Measurements from ENCODE around the gene PPM1B. TPM values are rescaled to one million over a fixed set of nuclear protein-coding genes. Genes with fewer than 3 reads are reported as not detected.
"Not testable (repeated sequence)": the region's sequence is repeated elsewhere in the genome, so short reads cannot be mapped to it uniquely, and the experiment has no call there.

The PPM1B gene
- 10 to 100 TPM; 16.9 to 17.6 TPM for polyA plus RNA-seq

DNA sequence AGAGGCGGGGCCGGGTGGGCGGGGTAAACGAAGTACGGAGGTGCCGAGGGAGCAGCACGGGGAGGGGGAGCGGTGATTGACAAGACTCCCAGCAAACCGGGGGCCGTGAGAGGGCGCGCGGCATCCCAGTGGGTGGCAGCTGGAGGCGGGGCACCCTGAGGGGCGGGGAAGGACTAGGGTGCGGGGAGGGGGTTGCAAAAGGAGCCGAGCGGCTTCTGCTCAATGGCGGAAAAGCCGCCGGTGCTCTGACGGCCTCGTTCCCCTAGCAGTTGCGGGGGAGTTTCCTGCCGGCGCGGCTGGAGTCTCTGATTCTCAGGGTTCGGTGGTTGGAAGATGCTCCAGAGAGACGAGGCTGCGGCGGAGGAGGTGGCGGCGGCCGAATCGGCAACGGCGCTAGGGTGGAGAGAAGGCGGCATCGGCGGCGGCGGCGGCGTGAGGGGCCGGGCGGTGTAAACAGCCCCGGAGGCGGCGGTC is at the start of gene PPM1B:
Gene PPM1B (plus strand): TSS at position 195 of the 474 bp plus-strand sequence. CDS start 32,325 bp downstream, outside the sequence.
- H3K27me3 ChIP-seq (ENCODE audit: control insufficient read depth in 1 of 2, insufficient read depth in 2 of 2, low read length in 2 of 2) = no peaks in the 10 kb centered on the region
- H3K9me3 ChIP-seq (ENCODE audit: control insufficient read depth in 2 of 2, insufficient read depth in 1 of 2, low read depth in 1 of 2, low read length in 1 of 2) = no peaks in the 10 kb centered on the region
- H3K27ac ChIP-seq (ENCODE audit: low read depth in 2 of 2, low read length in 1 of 2) = peak within 1 kb of the TSS; percentile 93 to 100
- no peaks in the 10 kb centered on the region for H3K36me3 ChIP-seq (ENCODE audit: control insufficient read depth in 2 of 2, insufficient read depth in 2 of 2, low read length in 1 of 2)
- peak within 1 kb of the TSS; percentile 89 to 94 for H3K4me3 ChIP-seq (ENCODE audit: low read depth in 1 of 2, low read length in 2 of 2)
- peaks cover 0 to 6% of the 10 kb centered on the region in 2 donors for H3K4me1 ChIP-seq (ENCODE audit: control insufficient read depth in 2 of 2, insufficient read depth in 2 of 2, low read length in 1 of 2)
- 0 to 1% methylated on average over 45 to 49 of the region's 49 CpGs for WGBS, 2 donors

GRCh38 chr2:44119878-44120277 is 48.8 kb upstream of the PPM1B start:
- H3K4me3 ChIP-seq (ENCODE audit: low read depth in 1 of 2, low read length in 2 of 2) = no peak overlapping the region
- no peaks in the 10 kb centered on the region for H3K9me3 ChIP-seq (ENCODE audit: control insufficient read depth in 2 of 2, insufficient read depth in 1 of 2, low read depth in 1 of 2, low read length in 1 of 2)
- H3K27me3 ChIP-seq (ENCODE audit: control insufficient read depth in 1 of 2, insufficient read depth in 2 of 2, low read length in 2 of 2) = no peaks in the 10 kb centered on the region
- H3K36me3 ChIP-seq (ENCODE audit: control insufficient read depth in 2 of 2, insufficient read depth in 2 of 2, low read length in 1 of 2) = no peaks in the 10 kb centered on the region
- H3K4me1 ChIP-seq (ENCODE audit: control insufficient read depth in 2 of 2, insufficient read depth in 2 of 2, low read length in 1 of 2) = no peaks in the 10 kb centered on the region
- no peak overlapping the region for H3K27ac ChIP-seq (ENCODE audit: low read depth in 2 of 2, low read length in 1 of 2)

DNA sequence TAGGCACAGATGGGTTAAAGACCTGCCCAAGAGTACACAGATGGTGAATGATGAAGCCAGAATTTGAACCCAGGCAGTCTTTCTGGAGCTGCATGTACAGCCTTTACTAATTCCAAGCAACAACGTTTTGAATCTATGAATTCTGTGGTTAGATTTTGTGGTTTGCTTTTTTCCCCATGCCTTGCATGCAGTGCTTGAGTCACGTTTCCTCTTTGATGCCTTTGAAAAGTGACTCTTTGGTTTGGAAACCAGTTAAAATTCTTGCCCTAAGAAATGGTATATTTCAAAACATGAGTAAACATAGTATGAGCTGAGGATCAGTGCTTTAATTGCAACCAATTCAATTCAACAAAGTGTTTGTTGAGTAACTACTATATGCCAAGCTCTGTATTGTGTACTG is 48.2 kb upstream of the PPM1B start:
- WGBS, 2 donors = 35 to 50% methylated on average over 2 of the region's 2 CpGs
- no peaks in the 10 kb centered on the region for H3K36me3 ChIP-seq (ENCODE audit: control insufficient read depth in 2 of 2, insufficient read depth in 2 of 2, low read length in 1 of 2)

GRCh38 chr2:44121899-44122298 is 46.8 kb upstream of the PPM1B start:
- Histone ChIP-seq H3K36me3 (ENCODE audit: control insufficient read depth in 2 of 2, insufficient read depth in 2 of 2, low read length in 1 of 2) (no peaks in the 10 kb centered on the region), H3K27ac (ENCODE audit: low read depth in 2 of 2, low read length in 1 of 2) (no peak overlapping the region), H3K4me1 (ENCODE audit: control insufficient read depth in 2 of 2, insufficient read depth in 2 of 2, low read length in 1 of 2) (no peaks in the 10 kb centered on the region), H3K9me3 (ENCODE audit: control insufficient read depth in 2 of 2, insufficient read depth in 1 of 2, low read depth in 1 of 2, low read length in 1 of 2) (no peaks in the 10 kb centered on the region), H3K4me3 (ENCODE audit: low read depth in 1 of 2, low read length in 2 of 2) (no peak overlapping the region), H3K27me3 (ENCODE audit: control insufficient read depth in 1 of 2, insufficient read depth in 2 of 2, low read length in 2 of 2) (no peaks in the 10 kb centered on the region)
- 87 to 88% methylated on average over 3 of the region's 3 CpGs for WGBS, 2 donors

More for the DNA sequence above, 48.2 kb upstream of the PPM1B start:
- Histone ChIP-seq H3K4me1 (ENCODE audit: control insufficient read depth in 2 of 2, insufficient read depth in 2 of 2, low read length in 1 of 2) (no peaks in the 10 kb centered on the region), H3K4me3 (ENCODE audit: low read depth in 1 of 2, low read length in 2 of 2) (no peak overlapping the region), H3K9me3 (ENCODE audit: control insufficient read depth in 2 of 2, insufficient read depth in 1 of 2, low read depth in 1 of 2, low read length in 1 of 2) (no peaks in the 10 kb centered on the region), H3K27me3 (ENCODE audit: control insufficient read depth in 1 of 2, insufficient read depth in 2 of 2, low read length in 2 of 2) (no peaks in the 10 kb centered on the region), H3K27ac (ENCODE audit: low read depth in 2 of 2, low read length in 1 of 2) (no peak overlapping the region)

DNA sequence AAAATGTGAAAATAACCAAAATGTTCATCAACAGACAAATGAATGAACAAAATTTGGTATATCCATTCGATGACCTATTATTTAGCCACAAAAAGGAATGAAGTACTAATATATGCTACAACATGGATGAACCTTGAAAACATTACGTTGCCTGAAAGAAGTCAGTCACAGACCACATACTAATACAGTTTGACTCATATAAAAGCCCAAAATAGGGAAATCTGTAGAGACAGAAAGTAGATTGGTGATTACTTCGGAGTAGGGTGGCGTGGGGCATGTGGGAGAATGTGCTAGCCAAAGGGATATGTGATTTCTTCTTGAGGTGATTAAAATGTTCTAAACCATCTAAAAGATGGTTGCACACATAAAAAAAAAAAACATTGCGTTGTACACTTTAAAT is 44.2 kb upstream of the PPM1B start:
- Histone ChIP-seq H3K36me3 (ENCODE audit: control insufficient read depth in 2 of 2, insufficient read depth in 2 of 2, low read length in 1 of 2) (no peaks in the 10 kb centered on the region), H3K9me3 (ENCODE audit: control insufficient read depth in 2 of 2, insufficient read depth in 1 of 2, low read depth in 1 of 2, low read length in 1 of 2) (no peaks in the 10 kb centered on the region), H3K27ac (ENCODE audit: low read depth in 2 of 2, low read length in 1 of 2) (no peak overlapping the region), H3K4me3 (ENCODE audit: low read depth in 1 of 2, low read length in 2 of 2) (no peak overlapping the region), H3K27me3 (ENCODE audit: control insufficient read depth in 1 of 2, insufficient read depth in 2 of 2, low read length in 2 of 2) (no peaks in the 10 kb centered on the region), H3K4me1 (ENCODE audit: control insufficient read depth in 2 of 2, insufficient read depth in 2 of 2, low read length in 1 of 2) (no peaks in the 10 kb centered on the region)
- whole genome bisulfite sequencing, 2 donors = 82 to 91% methylated on average over 5 of the region's 5 CpGs

DNA sequence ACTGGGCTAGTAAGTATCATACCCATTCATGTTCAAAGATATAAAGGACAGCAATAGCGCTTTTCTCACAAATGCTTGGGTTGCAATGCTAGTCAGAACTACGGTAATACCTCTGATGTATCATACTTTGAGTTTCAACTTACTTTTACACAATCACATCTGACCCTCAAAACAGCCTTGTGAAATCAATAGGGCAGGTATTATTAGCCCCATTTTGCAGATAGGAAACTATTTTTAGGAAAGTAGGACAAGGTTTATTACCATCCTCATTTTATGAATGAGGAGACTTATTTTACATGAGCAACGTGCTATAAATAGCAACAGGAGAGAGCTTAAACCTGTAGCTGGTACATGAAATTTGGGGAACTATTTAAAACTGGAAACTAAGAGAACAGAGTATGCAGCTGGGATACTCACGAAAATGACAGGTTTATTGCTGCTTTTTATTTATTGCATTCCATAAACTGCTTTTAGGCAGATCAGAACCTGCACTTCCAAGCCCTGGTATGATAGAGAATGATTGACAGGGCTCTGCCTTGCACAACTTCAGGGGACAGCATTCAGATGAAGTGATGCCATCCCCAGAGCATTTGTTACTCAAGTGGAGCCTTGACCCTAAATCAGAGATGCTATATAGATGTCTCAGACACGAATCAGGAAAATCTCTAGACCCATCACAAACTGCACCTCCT is 42.4 kb upstream of the PPM1B start:
- 55 to 60% methylated on average over 5 of the region's 5 CpGs for WGBS, 2 donors
- H3K27ac ChIP-seq (ENCODE audit: low read depth in 2 of 2, low read length in 1 of 2) = no peak overlapping the region

DNA sequence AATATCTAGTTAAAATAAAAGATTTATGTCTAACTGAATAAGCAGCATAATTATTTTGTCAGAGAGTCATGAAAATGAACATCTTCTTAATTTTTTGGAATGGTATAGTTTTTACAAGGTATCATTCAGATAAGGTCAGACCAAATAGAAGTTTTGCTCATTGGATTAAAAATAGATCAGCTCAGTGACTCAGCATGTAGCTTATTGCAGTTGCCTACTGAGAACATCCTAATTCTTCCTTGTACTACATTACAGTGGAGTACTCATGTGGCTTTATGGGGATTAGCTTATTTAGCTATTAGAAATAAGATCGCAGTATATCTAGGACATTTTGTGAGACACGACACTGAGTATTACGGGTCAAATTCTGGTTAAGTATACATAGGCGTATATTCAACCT is 38.2 kb upstream of the PPM1B start:
- Histone ChIP-seq H3K27me3 (ENCODE audit: control insufficient read depth in 1 of 2, insufficient read depth in 2 of 2, low read length in 2 of 2) (no peaks in the 10 kb centered on the region), H3K4me1 (ENCODE audit: control insufficient read depth in 2 of 2, insufficient read depth in 2 of 2, low read length in 1 of 2) (no peaks in the 10 kb centered on the region), H3K27ac (ENCODE audit: low read depth in 2 of 2, low read length in 1 of 2) (no peak overlapping the region), H3K4me3 (ENCODE audit: low read depth in 1 of 2, low read length in 2 of 2) (no peak overlapping the region), H3K9me3 (ENCODE audit: control insufficient read depth in 2 of 2, insufficient read depth in 1 of 2, low read depth in 1 of 2, low read length in 1 of 2) (peaks cover 0 to 3% of the 10 kb centered on the region in 2 donors), H3K36me3 (ENCODE audit: control insufficient read depth in 2 of 2, insufficient read depth in 2 of 2, low read length in 1 of 2) (no peaks in the 10 kb centered on the region)
- 53 to 58% methylated on average over 4 of the region's 4 CpGs for WGBS, 2 donors

More for the DNA sequence above, 42.4 kb upstream of the PPM1B start:
- Histone ChIP-seq H3K27me3 (ENCODE audit: control insufficient read depth in 1 of 2, insufficient read depth in 2 of 2, low read length in 2 of 2) (no peaks in the 10 kb centered on the region), H3K4me1 (ENCODE audit: control insufficient read depth in 2 of 2, insufficient read depth in 2 of 2, low read length in 1 of 2) (no peaks in the 10 kb centered on the region), H3K4me3 (ENCODE audit: low read depth in 1 of 2, low read length in 2 of 2) (no peak overlapping the region), H3K9me3 (ENCODE audit: control insufficient read depth in 2 of 2, insufficient read depth in 1 of 2, low read depth in 1 of 2, low read length in 1 of 2) (no peaks in the 10 kb centered on the region), H3K36me3 (ENCODE audit: control insufficient read depth in 2 of 2, insufficient read depth in 2 of 2, low read length in 1 of 2) (no peaks in the 10 kb centered on the region)

- Histone ChIP-seq H3K27me3 (ENCODE audit: control insufficient read depth in 1 of 2, insufficient read depth in 2 of 2, low read length in 2 of 2) (no peaks in the 10 kb centered on the region), H3K27ac (ENCODE audit: low read depth in 2 of 2, low read length in 1 of 2) (no peak overlapping the region), H3K36me3 (ENCODE audit: control insufficient read depth in 2 of 2, insufficient read depth in 2 of 2, low read length in 1 of 2) (no peaks in the 10 kb centered on the region), H3K9me3 (ENCODE audit: control insufficient read depth in 2 of 2, insufficient read depth in 1 of 2, low read depth in 1 of 2, low read length in 1 of 2) (peaks cover 0 to 3% of the 10 kb centered on the region in 2 donors), H3K4me1 (ENCODE audit: control insufficient read depth in 2 of 2, insufficient read depth in 2 of 2, low read length in 1 of 2) (no peaks in the 10 kb centered on the region), H3K4me3 (ENCODE audit: low read depth in 1 of 2, low read length in 2 of 2) (no peak overlapping the region)
Measured at GRCh38 chr2:44131177-44131576, 37.5 kb upstream of the PPM1B start.

DNA sequence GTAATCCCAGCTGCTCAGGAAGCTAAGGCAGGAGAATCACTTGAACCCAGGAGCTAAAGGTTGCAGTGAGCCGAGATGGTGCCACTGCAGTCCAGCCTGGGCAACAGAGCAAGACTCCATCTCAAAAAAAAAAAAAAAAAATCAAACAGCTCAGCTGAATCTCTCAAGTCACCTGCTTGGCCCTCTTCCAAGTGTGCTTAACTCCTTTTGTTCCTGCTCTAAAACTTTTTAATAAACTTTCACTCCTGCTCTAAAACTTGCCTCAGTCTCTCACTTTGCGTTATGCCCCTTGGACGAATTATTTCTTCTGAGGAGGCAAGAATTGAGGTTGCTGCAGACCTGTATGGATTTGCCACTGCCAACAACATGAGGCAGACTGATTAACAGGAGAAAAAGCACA is 35.1 kb upstream of the PPM1B start:
- not testable (repeated sequence) for H3K27me3 ChIP-seq (ENCODE audit: control insufficient read depth in 1 of 2, insufficient read depth in 2 of 2, low read length in 2 of 2); H3K4me1 ChIP-seq (ENCODE audit: control insufficient read depth in 2 of 2, insufficient read depth in 2 of 2, low read length in 1 of 2); H3K27ac ChIP-seq (ENCODE audit: low read depth in 2 of 2, low read length in 1 of 2); H3K9me3 ChIP-seq (ENCODE audit: control insufficient read depth in 2 of 2, insufficient read depth in 1 of 2, low read depth in 1 of 2, low read length in 1 of 2); H3K36me3 ChIP-seq (ENCODE audit: control insufficient read depth in 2 of 2, insufficient read depth in 2 of 2, low read length in 1 of 2); H3K4me3 ChIP-seq (ENCODE audit: low read depth in 1 of 2, low read length in 2 of 2)
- WGBS, 2 donors = 80 to 93% methylated on average over 3 of the region's 3 CpGs

DNA sequence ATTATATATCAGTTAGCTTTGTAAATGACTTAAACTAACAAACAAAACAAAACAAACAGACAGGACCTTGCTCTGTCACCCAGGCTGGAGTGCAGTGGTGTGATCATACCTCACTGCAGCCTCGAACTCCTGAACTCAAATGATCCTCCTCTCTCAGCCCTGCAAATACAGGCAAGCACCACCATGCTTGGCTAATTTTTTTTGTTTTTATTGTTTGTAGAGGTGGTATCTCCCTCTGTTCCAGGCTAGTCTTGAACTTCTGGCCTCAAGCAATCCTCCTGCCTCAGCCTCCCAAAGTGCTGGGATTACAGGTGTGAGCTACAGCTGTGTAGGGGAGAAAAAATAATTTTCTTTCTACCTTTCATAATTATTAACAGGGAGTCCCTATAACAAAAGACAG is 33.8 kb upstream of the PPM1B start:
- no peak overlapping the region for H3K27ac ChIP-seq (ENCODE audit: low read depth in 2 of 2, low read length in 1 of 2)
- no peaks in the 10 kb centered on the region for H3K4me1 ChIP-seq (ENCODE audit: control insufficient read depth in 2 of 2, insufficient read depth in 2 of 2, low read length in 1 of 2)
- 80 to 93% methylated on average over 1 of the region's 1 CpG for WGBS, 2 donors
- no peaks in the 10 kb centered on the region for H3K36me3 ChIP-seq (ENCODE audit: control insufficient read depth in 2 of 2, insufficient read depth in 2 of 2, low read length in 1 of 2)
- peaks cover 0 to 3% of the 10 kb centered on the region in 2 donors for H3K9me3 ChIP-seq (ENCODE audit: control insufficient read depth in 2 of 2, insufficient read depth in 1 of 2, low read depth in 1 of 2, low read length in 1 of 2)
- H3K27me3 ChIP-seq (ENCODE audit: control insufficient read depth in 1 of 2, insufficient read depth in 2 of 2, low read length in 2 of 2) = no peaks in the 10 kb centered on the region
- H3K4me3 ChIP-seq (ENCODE audit: low read depth in 1 of 2, low read length in 2 of 2) = no peak overlapping the region

Data from esophagus (tissue), 2 donors.